NCI-H526 treated with DMSO at 0.1 percent for 48 hours (cell line): ENCODE results near the gene DUSP7.

Experiments
- DNase-seq: peaks from one replicate; lab custom pipeline; 2025; lab: John Stamatoyannopoulos, UW

DUSP7 gene

GRCh38 chr3:52028572-52028971 lies 27.8 kb downstream of the DUSP7 start:
- no peak for DNase-seq

GRCh38 chr3:52026041-52026440 lies 30.3 kb downstream of the DUSP7 start:
- no peak for DNase-seq

DNA sequence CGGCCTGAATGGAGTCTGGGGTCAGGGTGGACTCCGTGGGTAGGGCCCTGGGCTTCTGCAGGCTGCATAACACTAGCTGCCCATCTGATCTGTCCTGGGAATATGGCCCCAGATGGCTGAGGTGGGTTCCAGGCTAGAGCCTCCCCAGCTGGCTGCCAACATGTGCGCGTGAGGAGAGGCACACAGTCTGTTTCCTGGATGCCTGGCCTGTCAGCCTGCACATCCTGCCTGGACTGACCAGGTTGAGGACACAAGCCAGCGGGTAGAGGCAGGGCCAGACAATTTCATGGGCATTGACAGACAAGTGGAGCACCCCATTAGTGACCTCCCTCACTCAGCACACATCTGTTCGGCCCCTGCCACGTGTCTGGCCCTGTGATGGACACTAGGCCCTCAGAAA lies 30.9 kb downstream of the DUSP7 start:
- no peak for DNase-seq

DNA sequence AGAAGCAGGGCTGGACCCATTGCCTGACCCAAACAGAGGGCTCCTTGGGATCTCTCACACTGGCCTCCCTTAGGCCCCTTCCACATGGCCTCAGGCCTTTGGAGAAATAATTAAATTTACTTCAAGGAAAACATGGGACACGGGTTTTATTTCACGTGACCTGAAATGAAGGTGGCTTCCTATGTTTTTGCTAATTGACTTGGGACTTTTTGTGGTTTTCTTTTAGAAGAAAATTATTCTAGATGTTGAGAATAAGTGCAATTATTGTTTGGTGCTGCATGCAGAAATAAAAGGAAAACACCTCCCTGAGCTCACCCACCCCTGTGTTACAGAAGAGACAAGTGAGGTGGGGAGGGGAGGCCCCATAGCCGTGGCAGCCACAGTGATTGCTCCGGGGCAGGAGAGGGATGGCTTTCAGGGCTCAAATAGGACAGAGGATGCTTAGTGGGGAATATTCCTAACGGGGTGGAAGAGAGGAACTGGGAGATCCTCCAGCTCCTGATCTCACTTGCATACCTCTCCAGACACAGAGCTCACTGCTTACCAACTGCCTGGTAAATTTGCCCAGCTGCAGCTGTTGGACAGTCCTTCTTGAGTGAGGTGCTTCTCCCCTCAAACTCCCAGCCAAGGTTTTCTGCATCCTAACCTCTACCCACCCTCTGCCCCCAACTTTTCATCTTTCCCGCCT lies 31.5 kb downstream of the DUSP7 start:
- DNase-seq, result no peak

- peak; percentile 20 for DNase-seq
Observed at GRCh38 chr3:52023860-52024764, 32.3 kb downstream of the DUSP7 start.

- no peak for DNase-seq
Observed at GRCh38 chr3:52023101-52023770, 33.1 kb downstream of the DUSP7 start.

GRCh38 chr3:52022323-52023100 lies 33.9 kb downstream of the DUSP7 start:
- no peak for DNase-seq

GRCh38 chr3:52021489-52022268 lies 34.7 kb downstream of the DUSP7 start:
- peak; percentile 27 for DNase-seq

- DNase-seq, result no peak
Observed at GRCh38 chr3:52020796-52021195, 35.6 kb downstream of the DUSP7 start.

DNA sequence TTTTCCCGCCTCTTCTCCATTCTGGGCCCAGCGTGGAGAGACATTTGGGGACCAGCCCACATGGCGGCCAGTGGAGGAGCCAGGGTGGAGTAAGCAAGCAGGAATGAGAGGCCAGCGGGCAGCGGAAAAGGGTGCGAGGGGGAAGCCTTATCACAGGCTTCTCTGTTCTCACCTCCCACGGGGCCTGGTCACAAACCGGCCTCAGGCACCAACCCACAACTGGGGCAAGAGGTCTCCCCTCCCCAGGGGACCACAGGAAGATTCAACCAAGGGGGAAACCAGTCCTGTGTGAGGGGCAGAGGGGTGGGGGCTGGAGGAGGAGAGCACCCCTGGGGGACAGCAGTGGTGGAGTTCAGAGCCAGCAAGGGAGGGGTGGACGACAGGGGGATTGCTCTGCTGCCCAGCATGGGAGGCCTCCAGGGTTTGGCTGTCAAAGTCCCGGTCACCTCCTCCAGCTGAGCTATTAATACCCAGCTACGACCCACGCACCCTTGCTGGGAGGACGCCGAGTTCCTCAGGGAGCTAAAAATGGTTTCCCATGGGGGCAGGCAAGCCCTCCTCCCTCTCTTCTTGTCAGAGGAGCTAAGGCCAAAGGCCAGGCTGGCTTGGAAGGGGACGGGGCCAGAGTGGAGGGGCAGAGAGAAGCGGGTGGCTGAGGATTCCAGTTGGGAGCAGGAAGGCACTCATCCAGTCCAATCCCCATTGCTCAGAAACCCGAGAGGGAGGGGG lies 36.9 kb downstream of the DUSP7 start:
- DNase-seq, result no peak

DNA sequence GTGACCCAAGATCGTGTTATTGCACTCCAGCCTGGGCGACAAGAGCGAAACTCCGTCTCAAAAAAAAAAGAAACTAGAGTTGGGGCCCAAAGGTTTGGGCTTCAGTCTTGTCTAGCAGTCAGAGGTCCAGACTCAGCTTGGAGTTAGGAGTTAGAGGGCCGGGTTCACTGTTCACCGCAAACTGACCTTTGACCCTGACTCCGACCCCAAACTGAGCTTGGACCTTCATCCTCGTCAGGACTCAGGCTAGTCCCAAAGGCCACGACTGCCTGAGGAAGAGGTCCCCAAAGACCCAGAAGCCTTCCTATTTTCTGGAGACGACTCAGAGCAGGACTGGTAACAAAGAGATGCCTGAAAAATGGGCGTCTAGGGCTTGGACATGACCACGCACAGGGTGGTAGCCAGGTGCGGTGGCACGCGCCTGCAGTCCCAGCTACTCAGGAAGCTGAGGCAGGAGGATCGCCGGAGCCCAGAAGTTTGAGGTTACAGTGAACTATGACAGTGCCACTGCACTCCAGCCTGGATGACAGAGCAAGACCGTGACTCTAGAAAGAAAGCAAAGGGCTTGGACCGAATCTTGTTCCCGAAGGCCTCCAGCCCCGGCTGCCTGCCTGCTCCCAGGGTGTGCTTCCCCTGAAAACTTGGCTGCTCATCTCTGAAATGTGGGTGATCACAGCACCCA lies 37.9 kb downstream of the DUSP7 start:
- no peak for DNase-seq

- no peak for DNase-seq
Observed at GRCh38 chr3:52017586-52017985, 38.8 kb downstream of the DUSP7 start.

- no peak for DNase-seq
Observed at GRCh38 chr3:52015438-52016228, 40.7 kb downstream of the DUSP7 start.

GRCh38 chr3:52014613-52015012 lies 41.8 kb downstream of the DUSP7 start:
- no peak for DNase-seq

DNA sequence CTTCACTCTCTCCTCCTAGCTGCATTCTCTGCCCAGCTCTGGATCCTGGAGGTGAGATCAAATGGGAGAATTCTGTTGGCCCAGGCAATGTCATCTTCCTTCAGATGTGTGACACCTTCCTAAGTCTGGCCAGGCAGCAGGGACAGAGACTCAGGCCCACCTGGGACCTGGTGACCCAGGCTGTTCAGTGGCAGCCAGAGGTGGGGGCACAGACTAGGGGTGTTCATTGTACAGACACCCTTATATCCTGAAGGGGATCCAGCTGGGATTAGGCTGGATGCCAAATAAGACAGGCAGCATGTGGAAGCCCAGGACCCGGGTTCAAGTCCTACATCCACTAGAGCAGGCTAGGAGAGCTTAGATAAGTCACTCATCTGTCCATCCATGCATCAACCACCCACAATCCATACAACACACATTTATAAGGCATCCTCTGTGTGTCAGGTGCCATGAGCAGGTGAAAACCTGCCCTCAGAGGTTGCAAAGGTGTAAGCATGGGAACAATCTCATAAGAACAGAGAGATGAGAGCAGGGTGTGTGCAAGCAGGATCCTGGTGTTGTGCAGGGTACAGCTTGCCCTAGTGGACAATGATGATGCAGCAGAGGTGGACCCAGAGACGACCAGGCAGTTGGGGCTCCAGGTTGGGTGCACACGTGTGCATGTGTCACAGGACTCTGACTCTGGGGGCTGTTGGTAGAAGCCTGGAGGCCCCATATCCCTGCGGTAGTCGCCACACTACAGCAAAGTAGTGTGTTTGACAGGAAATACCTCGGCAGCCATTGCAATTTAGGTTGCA lies 42.4 kb downstream of the DUSP7 start:
- no peak for DNase-seq

DNA sequence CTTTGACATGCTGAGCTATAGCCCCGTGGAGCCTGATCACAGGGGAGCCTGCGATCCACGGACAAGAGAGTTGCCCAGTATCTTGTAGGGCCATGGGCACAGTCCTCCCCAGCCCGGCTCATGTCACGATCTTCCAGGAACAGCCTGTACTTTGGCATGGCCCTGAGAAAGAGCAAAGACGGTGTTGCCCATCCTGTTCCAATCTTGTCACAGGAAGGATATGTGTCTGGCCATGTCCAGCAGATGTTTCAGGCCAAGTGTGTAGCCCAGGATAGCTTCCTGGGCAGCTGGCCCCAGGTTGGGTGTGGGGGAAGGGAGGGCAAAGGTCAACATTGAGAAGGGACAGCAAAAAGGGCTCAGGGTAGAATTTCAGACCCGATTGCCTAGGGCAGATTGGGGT lies 43.7 kb downstream of the DUSP7 start:
- no peak for DNase-seq

- no peak for DNase-seq
Observed at GRCh38 chr3:52010431-52010830, 45.9 kb downstream of the DUSP7 start.

DNA sequence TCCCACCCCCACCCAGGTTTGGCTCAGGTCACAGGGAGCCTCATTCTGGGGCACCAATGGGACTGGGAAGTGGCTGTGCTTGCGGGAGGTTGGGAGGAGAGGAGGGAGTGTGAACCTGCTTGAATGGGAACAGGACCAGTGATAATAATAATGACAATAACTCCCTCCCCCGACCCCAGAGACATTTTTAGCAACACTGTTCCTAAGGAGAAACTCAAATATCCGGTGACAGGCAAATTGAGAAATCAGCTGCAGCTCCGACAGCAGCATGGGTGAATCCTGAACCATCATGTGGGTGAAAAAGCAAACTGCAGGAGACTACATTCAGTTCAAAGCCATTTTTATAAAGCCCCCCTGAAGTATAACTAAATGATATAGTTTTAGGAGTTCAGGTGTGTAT lies 49.1 kb downstream of the DUSP7 start:
- DNase-seq, result no peak

- no peak for DNase-seq
Observed at GRCh38 chr3:52006820-52007133, 49.6 kb downstream of the DUSP7 start.
